ENCODE measurements around the gene ZNF254. TPM values are rescaled to one million over a fixed set of nuclear protein-coding genes. Genes with fewer than 3 reads are reported as not detected.

ZNF254 gene
- total and polyA plus RNA-seq, 8 donors = 4.0 to 68.3 (median 21.9) TPM

GRCh38 chr19:24053601-24054000, 33.4 kb upstream of the ZNF254 start:
- intact Hi-C loops (cut with DNase I; ENCODE audit: low total_unique reads) = no loop called here
- 89 to 95% (median 95%) methylated on average over 4 of the region's 4 CpGs for WGBS, 5 donors
- H3K36me3 ChIP-seq = peaks cover 62 to 97% (median 94%) of the 10 kb centered on the region in 4 donors
- no peak for DNase-seq
- peaks cover 0 to 6% (median 0%) of the 10 kb centered on the region in 4 donors for H3K4me1 ChIP-seq
- H3K4me3 ChIP-seq = no peak overlapping the region
- TF ChIP-seq EP300 (IDR thresholded peaks at IDR 0.05) = no peak
- TF ChIP-seq CTCF (IDR thresholded peaks at IDR 0.05) = no peak
- no peak for TF ChIP-seq POLR2A (IDR thresholded peaks at IDR 0.05)
- no peak for TF ChIP-seq POLR2AphosphoS5 (IDR thresholded peaks at IDR 0.05)
- peak overlapping the region in 2 of 5 donors; percentile 42 to 50 for H3K27ac ChIP-seq
- no peaks in the 10 kb centered on the region for H3K27me3 ChIP-seq
- no peaks in the 10 kb centered on the region for H3K9me3 ChIP-seq

- intact Hi-C loops (cut with DNase I; ENCODE audit: low total_unique reads) = no loop called here
- WGBS, 5 donors = 46 to 60% (median 52%) methylated on average over 5 of the region's 5 CpGs
- peak in 1 of 2 donors; percentile 40 for DNase-seq
Measured at GRCh38 chr19:24054044-24054935, 32.7 kb upstream of the ZNF254 start.

GRCh38 chr19:24055548-24055947, 31.4 kb upstream of the ZNF254 start:
- TF ChIP-seq POLR2AphosphoS5 (IDR thresholded peaks at IDR 0.05) = no peak
- TF ChIP-seq CTCF (IDR thresholded peaks at IDR 0.05) = no peak
- TF ChIP-seq POLR2A (IDR thresholded peaks at IDR 0.05) = no peak
- TF ChIP-seq EP300 (IDR thresholded peaks at IDR 0.05) = no peak
- no peak overlapping the region for H3K27ac ChIP-seq
- no peak overlapping the region for H3K4me3 ChIP-seq
- no peaks in the 10 kb centered on the region for H3K27me3 ChIP-seq
- H3K4me1 ChIP-seq = peaks cover 0 to 6% (median 0%) of the 10 kb centered on the region in 4 donors
- 91 to 96% (median 95%) methylated on average over 3 of the region's 3 CpGs for WGBS, 5 donors
- DNase-seq = no peak
- no peaks in the 10 kb centered on the region for H3K9me3 ChIP-seq
- intact Hi-C loops (cut with DNase I; ENCODE audit: low total_unique reads) = no loop called here
- H3K36me3 ChIP-seq = peaks cover 60 to 97% (median 94%) of the 10 kb centered on the region in 4 donors

More at GRCh38 chr19:24054044-24054935, 32.7 kb upstream of the ZNF254 start:
- H3K27ac ChIP-seq = peak overlapping the region in 2 of 5 donors; percentile 42 to 50
- H3K4me3 ChIP-seq = no peak overlapping the region
- peaks cover 62 to 97% (median 94%) of the 10 kb centered on the region in 4 donors for H3K36me3 ChIP-seq
- peaks cover 0 to 6% (median 0%) of the 10 kb centered on the region in 4 donors for H3K4me1 ChIP-seq
- no peaks in the 10 kb centered on the region for H3K9me3 ChIP-seq
- no peaks in the 10 kb centered on the region for H3K27me3 ChIP-seq
- TF ChIP-seq POLR2AphosphoS5 (IDR thresholded peaks at IDR 0.05) = peak in 1 of 3 donors; percentile 54
- no peak for TF ChIP-seq EP300 (IDR thresholded peaks at IDR 0.05)

- H3K36me3 ChIP-seq = peaks cover 52 to 94% (median 91%) of the 10 kb centered on the region in 4 donors
- intact Hi-C loops (cut with DNase I; ENCODE audit: low total_unique reads) = no loop called here
Measured at GRCh38 chr19:24057144-24057543, 29.8 kb upstream of the ZNF254 start.

More at GRCh38 chr19:24057144-24057543, 29.8 kb upstream of the ZNF254 start:
- H3K4me3 ChIP-seq = no peak overlapping the region
- H3K27me3 ChIP-seq = no peaks in the 10 kb centered on the region
- peaks cover 0 to 6% (median 0%) of the 10 kb centered on the region in 4 donors for H3K4me1 ChIP-seq
- DNase-seq = no peak
- TF ChIP-seq POLR2A (IDR thresholded peaks at IDR 0.05) = no peak
- no peak for TF ChIP-seq POLR2AphosphoS5 (IDR thresholded peaks at IDR 0.05)
- TF ChIP-seq CTCF (IDR thresholded peaks at IDR 0.05) = no peak
- TF ChIP-seq EP300 (IDR thresholded peaks at IDR 0.05) = no peak
- no peak overlapping the region for H3K27ac ChIP-seq
- no peaks in the 10 kb centered on the region for H3K9me3 ChIP-seq
- 82 to 95% (median 88%) methylated on average over 5 of the region's 5 CpGs for WGBS, 5 donors

All from stomach (tissue), 9 donors.